IgD-negative memory B cell (primary cell): ENCODE data around the gene RERG. TPM values are rescaled to one million over a fixed set of nuclear protein-coding genes. Genes with fewer than 3 reads are reported as not detected.

Experiments used
- H3K27ac Mint-ChIP-seq, 3 donors: one replicate each; pipeline ENCODE4 v1.8.0; 2020 to 2022; ENCODE audit warnings: mild to moderate bottlenecking in 3 of 3, mixed read lengths in 3 of 3, moderate library complexity in 1 of 3
- H3K27me3 Mint-ChIP-seq: one replicate; pipeline ENCODE4 v1.8.0; 2021; ENCODE audit warnings: mixed read lengths
- H3K36me3 Mint-ChIP-seq: one replicate; pipeline ENCODE4 v1.8.0; 2020; ENCODE audit warnings: mild to moderate bottlenecking, mixed read lengths
- H3K4me1 Mint-ChIP-seq, 3 donors: one replicate each; pipeline ENCODE4 v1.8.0; 2020 to 2022; ENCODE audit warnings: mixed read lengths in 3 of 3, mild to moderate bottlenecking in 1 of 3
- H3K4me3 Mint-ChIP-seq, 4 donors: one replicate each; pipeline ENCODE4 v1.8.0; 2020 to 2022; ENCODE audit warnings: mild to moderate bottlenecking in 4 of 4, mixed read lengths in 4 of 4, moderate library complexity in 3 of 4
- H3K9me3 Mint-ChIP-seq, 3 donors: one replicate each; pipeline ENCODE4 v1.8.0; 2020 to 2021; ENCODE audit warnings: mixed read lengths in 3 of 3, mild to moderate bottlenecking in 1 of 3
- polyA plus RNA-seq: library from polyadenylated mRNA; unstranded; fragments of 300-500 nt; fragmentation: Illumina TruSeq; gene quantifications from one replicate; pipeline ENCODE4 v1.2.3, GENCODE V29; 2021

The RERG gene
- polyA plus RNA-seq, 1 donor from 2014 or later, result not detected

DNA sequence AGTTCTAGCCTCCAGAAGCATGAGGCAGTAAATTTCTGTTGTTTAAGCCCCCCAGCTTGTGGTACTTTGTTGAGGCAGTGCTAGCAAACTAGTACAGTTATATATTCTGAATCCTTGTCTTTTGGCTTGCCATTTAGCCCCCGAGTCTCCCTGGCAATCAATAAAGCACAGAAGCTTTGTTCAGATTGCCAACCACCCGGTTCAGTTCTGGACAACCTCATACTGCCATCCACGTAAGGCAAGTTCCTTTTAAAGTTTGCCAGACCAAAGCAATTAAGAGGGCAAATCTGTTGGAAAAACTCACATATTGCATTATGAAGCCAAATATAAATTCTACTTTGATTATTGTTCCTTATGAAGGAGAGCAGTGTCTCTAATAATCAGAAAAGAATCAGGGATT, 67.1 kb downstream of the RERG start:
- H3K36me3 Mint-ChIP-seq, result no peaks in the 10 kb centered on the region
- peaks cover 6% of the 10 kb centered on the region for H3K27me3 Mint-ChIP-seq
- no peak overlapping the region for H3K27ac Mint-ChIP-seq
- no peaks in the 10 kb centered on the region for H3K4me1 Mint-ChIP-seq
- no peak overlapping the region for H3K4me3 Mint-ChIP-seq
- H3K9me3 Mint-ChIP-seq, result no peaks in the 10 kb centered on the region

DNA sequence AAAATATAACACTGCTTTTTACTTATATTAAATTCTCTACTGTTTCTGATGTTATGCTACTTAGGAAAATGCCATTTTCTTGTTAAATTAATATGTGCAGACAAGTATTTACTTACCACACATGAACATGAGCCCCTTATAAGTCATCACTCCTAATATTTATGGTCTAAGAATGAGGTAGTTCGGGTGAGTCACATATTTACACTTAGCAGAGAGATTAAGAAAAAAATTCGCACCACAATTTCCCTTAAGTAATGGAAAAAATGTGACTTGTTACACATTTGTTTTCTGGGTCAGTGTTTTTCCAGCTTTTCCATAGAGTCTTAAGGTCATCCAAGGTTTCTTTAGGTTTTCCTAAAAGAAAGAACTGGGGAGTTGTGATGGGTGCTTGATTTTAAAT, 68.3 kb downstream of the RERG start:
- Mint-ChIP-seq H3K27me3 (peaks cover 6% of the 10 kb centered on the region), H3K9me3 (no peaks in the 10 kb centered on the region), H3K36me3 (no peaks in the 10 kb centered on the region), H3K4me3 (no peak overlapping the region), H3K27ac (no peak overlapping the region), H3K4me1 (no peaks in the 10 kb centered on the region)

GRCh38 chr12:15152456-15152855, 68.8 kb downstream of the RERG start:
- Mint-ChIP-seq H3K27me3 (peaks cover 6% of the 10 kb centered on the region), H3K9me3 (no peaks in the 10 kb centered on the region), H3K4me3 (no peak overlapping the region), H3K36me3 (no peaks in the 10 kb centered on the region), H3K4me1 (no peaks in the 10 kb centered on the region), H3K27ac (no peak overlapping the region)

GRCh38 chr12:15151161-15152091, 69.8 kb downstream of the RERG start:
- Mint-ChIP-seq H3K9me3 (no peaks in the 10 kb centered on the region), H3K36me3 (no peaks in the 10 kb centered on the region), H3K4me1 (peaks cover 0 to 1% (median 0%) of the 10 kb centered on the region in 3 donors), H3K4me3 (no peak overlapping the region), H3K27ac (no peak overlapping the region), H3K27me3 (peaks cover 6% of the 10 kb centered on the region)

GRCh38 chr12:15146585-15146984, 74.6 kb downstream of the RERG start:
- H3K27ac Mint-ChIP-seq, result no peak overlapping the region
- peaks cover 15% of the 10 kb centered on the region for H3K27me3 Mint-ChIP-seq
- no peak overlapping the region for H3K4me3 Mint-ChIP-seq
- H3K9me3 Mint-ChIP-seq, result no peaks in the 10 kb centered on the region
- H3K36me3 Mint-ChIP-seq, result no peaks in the 10 kb centered on the region
- H3K4me1 Mint-ChIP-seq, result peaks cover 0 to 1% (median 0%) of the 10 kb centered on the region in 3 donors

GRCh38 chr12:15143467-15143866, 77.8 kb downstream of the RERG start:
- peaks cover 0 to 1% (median 0%) of the 10 kb centered on the region in 3 donors for H3K4me1 Mint-ChIP-seq
- H3K36me3 Mint-ChIP-seq, result no peaks in the 10 kb centered on the region
- no peak overlapping the region for H3K27ac Mint-ChIP-seq
- H3K9me3 Mint-ChIP-seq, result peaks cover 0 to 2% (median 0%) of the 10 kb centered on the region in 3 donors
- peaks cover 13% of the 10 kb centered on the region for H3K27me3 Mint-ChIP-seq
- H3K4me3 Mint-ChIP-seq, result no peak overlapping the region

- Mint-ChIP-seq H3K4me3 (no peak overlapping the region), H3K9me3 (peaks cover 0 to 2% (median 0%) of the 10 kb centered on the region in 3 donors), H3K4me1 (peaks cover 0 to 1% (median 0%) of the 10 kb centered on the region in 3 donors), H3K36me3 (no peaks in the 10 kb centered on the region), H3K27me3 (peaks cover 13% of the 10 kb centered on the region), H3K27ac (no peak overlapping the region)
Observed at GRCh38 chr12:15142711-15143110, 78.5 kb downstream of the RERG start.

DNA sequence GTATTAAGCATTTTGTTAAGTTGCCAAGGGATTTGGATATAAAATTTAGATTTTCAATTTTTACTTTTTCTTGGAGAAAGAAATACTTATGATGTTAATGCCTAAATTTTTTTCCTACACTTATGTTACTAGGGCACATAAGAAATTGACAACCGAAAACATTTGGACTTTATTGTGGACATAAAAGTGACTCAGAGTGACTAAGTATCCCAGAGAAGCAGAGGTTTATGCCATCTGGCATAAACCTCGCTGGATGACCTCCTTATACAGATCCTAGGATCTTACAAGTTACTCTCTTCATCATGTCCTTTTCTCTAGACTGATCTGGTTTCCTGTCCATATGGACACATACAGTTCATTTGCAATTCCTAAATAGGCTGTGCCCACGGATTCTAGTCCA, 89.8 kb downstream of the RERG start:
- no peak overlapping the region for H3K4me3 Mint-ChIP-seq
- peaks cover 0 to 4% (median 2%) of the 10 kb centered on the region in 3 donors for H3K4me1 Mint-ChIP-seq
- peaks cover 2% of the 10 kb centered on the region for H3K27me3 Mint-ChIP-seq
- H3K27ac Mint-ChIP-seq, result no peak overlapping the region
- H3K36me3 Mint-ChIP-seq, result no peaks in the 10 kb centered on the region
- no peaks in the 10 kb centered on the region for H3K9me3 Mint-ChIP-seq

- Mint-ChIP-seq H3K36me3 (no peaks in the 10 kb centered on the region), H3K27ac (no peak overlapping the region), H3K4me1 (peaks cover 0 to 4% (median 2%) of the 10 kb centered on the region in 3 donors)
Observed at GRCh38 chr12:15130541-15130940, 90.7 kb downstream of the RERG start.

DNA sequence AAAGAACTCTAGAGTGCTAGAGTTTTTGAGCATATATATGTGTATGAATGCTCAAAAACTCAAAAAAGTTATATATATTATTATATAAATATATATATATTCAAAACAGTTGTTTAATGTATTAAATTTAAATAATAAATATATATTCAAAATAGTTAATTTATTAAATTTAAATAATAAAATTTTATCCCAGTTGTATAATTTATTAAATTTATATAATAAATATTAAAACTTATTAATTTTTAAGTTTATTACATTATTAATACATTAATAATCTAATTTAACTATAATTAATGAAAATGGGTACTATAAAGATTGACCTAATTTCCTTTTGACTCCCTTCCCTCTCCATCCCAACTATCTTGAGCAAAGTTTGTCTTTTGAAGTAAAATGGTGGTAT, 97.8 kb downstream of the RERG start:
- peaks cover 0 to 1% (median 0%) of the 10 kb centered on the region in 3 donors for H3K4me1 Mint-ChIP-seq

More at GRCh38 chr12:15130541-15130940, 90.7 kb downstream of the RERG start:
- H3K27me3 Mint-ChIP-seq, result peaks cover 2% of the 10 kb centered on the region
- H3K9me3 Mint-ChIP-seq, result no peaks in the 10 kb centered on the region
- H3K4me3 Mint-ChIP-seq, result no peak overlapping the region

DNA sequence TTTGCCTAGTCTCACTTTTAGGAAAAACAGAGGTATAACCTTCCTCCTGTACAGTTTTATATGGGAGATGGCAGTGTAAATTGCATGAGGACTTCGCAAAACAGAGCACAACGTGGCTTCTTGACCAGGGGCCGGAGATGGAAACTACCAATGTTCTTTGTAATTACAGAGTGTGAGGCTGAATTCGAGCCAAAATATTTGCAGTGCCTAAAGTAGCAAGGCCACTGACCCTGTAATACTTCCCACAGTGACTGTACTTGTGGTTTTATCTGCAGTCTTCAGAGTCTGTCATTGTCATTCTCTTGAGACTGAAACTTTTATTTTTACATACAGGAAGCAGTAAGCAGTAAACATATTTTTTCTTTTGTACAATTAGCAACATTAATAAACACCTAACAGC, 98.9 kb downstream of the RERG start:
- no peaks in the 10 kb centered on the region for H3K36me3 Mint-ChIP-seq
- H3K9me3 Mint-ChIP-seq, result no peaks in the 10 kb centered on the region
- H3K27me3 Mint-ChIP-seq, result peaks cover 5% of the 10 kb centered on the region
- H3K27ac Mint-ChIP-seq, result no peak overlapping the region
- H3K4me3 Mint-ChIP-seq, result no peak overlapping the region
- peaks cover 0 to 1% (median 0%) of the 10 kb centered on the region in 3 donors for H3K4me1 Mint-ChIP-seq

More for the DNA sequence above, 97.8 kb downstream of the RERG start:
- no peaks in the 10 kb centered on the region for H3K9me3 Mint-ChIP-seq
- H3K36me3 Mint-ChIP-seq, result no peaks in the 10 kb centered on the region
- H3K27me3 Mint-ChIP-seq, result peaks cover 4% of the 10 kb centered on the region
- no peak overlapping the region for H3K27ac Mint-ChIP-seq
- no peak overlapping the region for H3K4me3 Mint-ChIP-seq

GRCh38 chr12:15118955-15119354, 102.3 kb downstream of the RERG start:
- no peak overlapping the region for H3K4me3 Mint-ChIP-seq
- no peaks in the 10 kb centered on the region for H3K36me3 Mint-ChIP-seq
- H3K27ac Mint-ChIP-seq, result no peak overlapping the region
- H3K27me3 Mint-ChIP-seq, result peaks cover 5% of the 10 kb centered on the region
- H3K4me1 Mint-ChIP-seq, result peaks cover 0 to 1% (median 0%) of the 10 kb centered on the region in 3 donors
- no peaks in the 10 kb centered on the region for H3K9me3 Mint-ChIP-seq

DNA sequence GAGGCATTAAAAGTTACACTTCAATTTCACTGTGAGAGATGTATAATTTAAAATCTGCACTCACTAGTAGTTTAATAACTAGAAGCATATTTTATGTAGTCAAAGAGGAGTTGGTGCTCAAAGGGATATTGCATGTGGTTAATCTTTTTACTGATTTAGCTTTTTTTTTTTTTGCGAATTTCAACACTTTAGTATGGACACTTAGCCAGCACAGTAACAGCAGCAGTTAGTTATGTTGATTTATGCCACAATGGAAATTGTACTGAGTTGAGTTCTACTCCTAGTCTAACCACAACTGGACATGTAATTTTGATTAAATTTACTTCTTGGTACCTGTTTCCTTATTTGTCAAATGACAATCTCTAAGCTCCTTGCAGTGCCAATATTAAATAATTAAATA, 104.2 kb downstream of the RERG start:
- H3K27me3 Mint-ChIP-seq, result peaks cover 5% of the 10 kb centered on the region
- H3K36me3 Mint-ChIP-seq, result no peaks in the 10 kb centered on the region
- peaks cover 0 to 1% (median 0%) of the 10 kb centered on the region in 3 donors for H3K4me1 Mint-ChIP-seq
- H3K9me3 Mint-ChIP-seq, result no peaks in the 10 kb centered on the region
- no peak overlapping the region for H3K27ac Mint-ChIP-seq
- H3K4me3 Mint-ChIP-seq, result no peak overlapping the region

GRCh38 chr12:15116086-15116485, 105.1 kb downstream of the RERG start:
- Mint-ChIP-seq H3K4me3 (no peak overlapping the region), H3K4me1 (peaks cover 0 to 1% (median 0%) of the 10 kb centered on the region in 3 donors), H3K27ac (no peak overlapping the region), H3K9me3 (no peaks in the 10 kb centered on the region), H3K27me3 (peaks cover 5% of the 10 kb centered on the region), H3K36me3 (no peaks in the 10 kb centered on the region)

GRCh38 chr12:15115434-15115833, 105.8 kb downstream of the RERG start:
- Mint-ChIP-seq H3K36me3 (no peaks in the 10 kb centered on the region), H3K4me1 (peaks cover 0 to 1% (median 0%) of the 10 kb centered on the region in 3 donors), H3K9me3 (no peaks in the 10 kb centered on the region), H3K27ac (no peak overlapping the region), H3K4me3 (no peak overlapping the region), H3K27me3 (peaks cover 7% of the 10 kb centered on the region)

DNA sequence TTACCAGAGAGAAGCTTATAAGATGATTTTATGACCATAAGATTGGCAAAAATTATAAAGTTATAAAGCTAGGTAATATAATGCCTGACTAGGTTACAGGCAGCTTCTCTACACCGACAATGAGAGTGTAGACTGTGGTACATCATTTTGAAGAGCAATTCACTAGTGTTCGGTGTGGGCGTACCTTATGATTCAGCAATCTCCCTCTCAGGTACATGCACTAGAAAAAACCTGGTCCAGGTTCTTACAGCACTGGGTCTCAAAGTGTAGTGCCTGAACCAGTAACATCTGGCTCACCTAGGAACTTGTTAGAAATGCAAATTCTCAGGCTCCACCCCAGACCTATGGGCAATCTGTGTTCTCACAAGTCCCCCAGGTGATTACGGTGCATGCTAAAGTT, 106.7 kb downstream of the RERG start:
- H3K27me3 Mint-ChIP-seq, result peaks cover 10% of the 10 kb centered on the region
- H3K9me3 Mint-ChIP-seq, result no peaks in the 10 kb centered on the region
- no peaks in the 10 kb centered on the region for H3K36me3 Mint-ChIP-seq
- H3K4me3 Mint-ChIP-seq, result no peak overlapping the region
- no peak overlapping the region for H3K27ac Mint-ChIP-seq
- H3K4me1 Mint-ChIP-seq, result peaks cover 0 to 1% (median 0%) of the 10 kb centered on the region in 3 donors
